Dermis blood vessel endothelial cell (primary cell): ENCODE results near the gene ABCA1. TPM values are rescaled to one million over a fixed set of nuclear protein-coding genes. Genes with fewer than 3 reads are reported as not detected.

Source experiments
- DNase-seq: peaks from one replicate; pipeline ENCODE4 v3.0.0; 2010
- total RNA-seq: library from RNA; depleted of rRNA; stranded (reverse); fragments of >200 nt; gene quantifications from 2 replicates; pipeline ENCODE4 v1.2.3, GENCODE V29; 2014

Gene ABCA1
- total RNA-seq, 1 donor from 2014 or later: 35.7 TPM

- DNase-seq: peak; percentile 60
These were observed 179.5 kb downstream of the ABCA1 start for GRCh38 chr9:104748359-104749031.

GRCh38 chr9:104747565-104748358 lies 180.2 kb downstream of the ABCA1 start, which contains the start of gene NIPSNAP3A:
Gene NIPSNAP3A (plus strand): TSS chr9:104747683. CDS start chr9:104747793, 110 bp downstream.
- DNase-seq: peak; percentile 78

- no peak for DNase-seq
These were observed 180.8 kb downstream of the ABCA1 start for GRCh38 chr9:104747245-104747564.

- no peak for DNase-seq
These were observed 181.2 kb downstream of the ABCA1 start for GRCh38 chr9:104746798-104747197.

- no peak for DNase-seq
These were observed 181.7 kb downstream of the ABCA1 start for GRCh38 chr9:104746285-104746684.

- no peak for DNase-seq
These were observed 182.1 kb downstream of the ABCA1 start for GRCh38 chr9:104745852-104746251.

- DNase-seq: peak; percentile 87
These were observed 184.5 kb downstream of the ABCA1 start for GRCh38 chr9:104743376-104743985.

GRCh38 chr9:104740621-104741020 lies 187.3 kb downstream of the ABCA1 start:
- DNase-seq: peak; percentile 62

GRCh38 chr9:104738452-104738851 lies 189.5 kb downstream of the ABCA1 start:
- DNase-seq: no peak

Other genes starting within 250 kb of the ABCA1 start
- gene OR13D1, start 233.6 kb downstream of the ABCA1 start, total RNA-seq: not detected in 2 replicates
- 44.0 and 52.1 TPM in 2 replicates for gene NIPSNAP3A, start 180.5 kb downstream of the ABCA1 start, total RNA-seq
- 0.19 and 0.85 TPM in 2 replicates for gene NIPSNAP3B, start 164.0 kb downstream of the ABCA1 start, total RNA-seq